Neural crest cell (in vitro differentiated cells): ENCODE data around the gene ANKRD7. TPM values are rescaled to one million over a fixed set of nuclear protein-coding genes. Genes with fewer than 3 reads are reported as not detected.

Experiments used
- DNase-seq: peaks from one replicate; pipeline ENCODE4 v3.0.0; 2021; ENCODE audit warnings: low read depth, mixed read lengths, low spot score
- H3K27ac Mint-ChIP-seq: one replicate; pipeline ENCODE4 v1.8.0; 2021; ENCODE audit warnings: mild to moderate bottlenecking, mixed read lengths; ENCODE audit not compliant: unreplicated experiment
- H3K27me3 Mint-ChIP-seq: 2 replicates; pipeline ENCODE4 v1.8.0; 2021; ENCODE audit warnings: low read depth, mild to moderate bottlenecking, mixed read lengths
- H3K36me3 Mint-ChIP-seq: 2 replicates; pipeline ENCODE4 v1.8.0; 2021; ENCODE audit warnings: low read depth, mild to moderate bottlenecking, mixed read lengths
- H3K4me1 Mint-ChIP-seq: 2 replicates; pipeline ENCODE4 v1.8.0; 2021; ENCODE audit warnings: mixed read lengths
- H3K4me3 Mint-ChIP-seq: one replicate; pipeline ENCODE4 v1.8.0; 2021; ENCODE audit warnings: mild to moderate bottlenecking, mixed read lengths
- H3K9me3 Mint-ChIP-seq: 2 replicates; pipeline ENCODE4 v1.8.0; 2021; ENCODE audit warnings: mixed read lengths
- total RNA-seq: library from RNA; stranded (reverse); gene quantifications from 2 replicates; pipeline ENCODE4 v1.2.1, GENCODE V29; 2021
- TF ChIP-seq, protein P1 (sequence below): fragments of 200-600 bp; sonication (generic); conservative IDR thresholded peaks from 2 replicates; pipeline ENCODE4 v1.5.0; 2021; ENCODE audit warnings: antibody characterized with exemption, mild to moderate bottlenecking

Gene ANKRD7
- total RNA-seq, 1 donor from 2014 or later, result not detected

GRCh38 chr7:118218413-118219156 lies 5.9 kb upstream of the ANKRD7 start:
- H3K4me1 Mint-ChIP-seq, result no peaks in the 10 kb centered on the region
- TF ChIP-seq, protein P1, sequence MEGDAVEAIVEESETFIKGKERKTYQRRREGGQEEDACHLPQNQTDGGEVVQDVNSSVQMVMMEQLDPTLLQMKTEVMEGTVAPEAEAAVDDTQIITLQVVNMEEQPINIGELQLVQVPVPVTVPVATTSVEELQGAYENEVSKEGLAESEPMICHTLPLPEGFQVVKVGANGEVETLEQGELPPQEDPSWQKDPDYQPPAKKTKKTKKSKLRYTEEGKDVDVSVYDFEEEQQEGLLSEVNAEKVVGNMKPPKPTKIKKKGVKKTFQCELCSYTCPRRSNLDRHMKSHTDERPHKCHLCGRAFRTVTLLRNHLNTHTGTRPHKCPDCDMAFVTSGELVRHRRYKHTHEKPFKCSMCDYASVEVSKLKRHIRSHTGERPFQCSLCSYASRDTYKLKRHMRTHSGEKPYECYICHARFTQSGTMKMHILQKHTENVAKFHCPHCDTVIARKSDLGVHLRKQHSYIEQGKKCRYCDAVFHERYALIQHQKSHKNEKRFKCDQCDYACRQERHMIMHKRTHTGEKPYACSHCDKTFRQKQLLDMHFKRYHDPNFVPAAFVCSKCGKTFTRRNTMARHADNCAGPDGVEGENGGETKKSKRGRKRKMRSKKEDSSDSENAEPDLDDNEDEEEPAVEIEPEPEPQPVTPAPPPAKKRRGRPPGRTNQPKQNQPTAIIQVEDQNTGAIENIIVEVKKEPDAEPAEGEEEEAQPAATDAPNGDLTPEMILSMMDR, result no peak
- H3K9me3 Mint-ChIP-seq, result no peaks in the 10 kb centered on the region
- no peak overlapping the region for H3K27ac Mint-ChIP-seq
- no peak overlapping the region for H3K4me3 Mint-ChIP-seq
- H3K27me3 Mint-ChIP-seq, result no peaks in the 10 kb centered on the region
- DNase-seq, result no peak
- no peaks in the 10 kb centered on the region for H3K36me3 Mint-ChIP-seq

- Mint-ChIP-seq H3K4me3 (no peak overlapping the region), H3K4me1 (no peaks in the 10 kb centered on the region), H3K9me3 (no peaks in the 10 kb centered on the region), H3K27ac (no peak overlapping the region), H3K36me3 (no peaks in the 10 kb centered on the region), H3K27me3 (no peaks in the 10 kb centered on the region)
- TF ChIP-seq, protein P1, result no peak
- DNase-seq, result no peak
Observed at GRCh38 chr7:118219157-118219512, 5.4 kb upstream of the ANKRD7 start.

DNA sequence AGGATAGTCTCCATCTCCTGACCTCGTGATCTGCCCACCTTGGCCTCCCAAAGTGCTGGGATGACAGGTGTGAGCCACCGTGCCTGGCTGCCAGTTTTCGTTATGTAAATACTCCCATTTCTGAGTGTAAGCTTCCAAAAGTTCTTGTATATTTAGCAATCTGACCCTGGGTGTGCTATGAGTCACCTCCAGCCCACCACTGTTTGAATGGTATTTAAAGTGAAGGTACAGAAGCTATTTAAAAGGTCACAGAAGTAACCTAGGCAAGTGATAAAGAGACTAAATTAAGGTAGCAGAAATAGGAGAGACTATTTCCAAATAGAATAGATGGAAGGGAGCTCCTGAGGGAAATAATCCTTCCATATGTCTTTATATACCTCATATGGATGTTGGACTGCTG lies 3.9 kb upstream of the ANKRD7 start:
- Mint-ChIP-seq H3K4me3 (no peak overlapping the region), H3K36me3 (no peaks in the 10 kb centered on the region), H3K27me3 (no peaks in the 10 kb centered on the region), H3K4me1 (peaks cover 2% of the 10 kb centered on the region), H3K9me3 (no peaks in the 10 kb centered on the region), H3K27ac (no peak overlapping the region)
- TF ChIP-seq, protein P1, result no peak
- no peak for DNase-seq

GRCh38 chr7:118222591-118222990 lies 1.9 kb upstream of the ANKRD7 start:
- Mint-ChIP-seq H3K27ac (no peak overlapping the region), H3K36me3 (no peaks in the 10 kb centered on the region), H3K27me3 (no peaks in the 10 kb centered on the region), H3K4me1 (peaks cover 5% of the 10 kb centered on the region), H3K4me3 (no peak overlapping the region), H3K9me3 (no peaks in the 10 kb centered on the region)
- DNase-seq, result no peak
- TF ChIP-seq, protein P1, result no peak

DNA sequence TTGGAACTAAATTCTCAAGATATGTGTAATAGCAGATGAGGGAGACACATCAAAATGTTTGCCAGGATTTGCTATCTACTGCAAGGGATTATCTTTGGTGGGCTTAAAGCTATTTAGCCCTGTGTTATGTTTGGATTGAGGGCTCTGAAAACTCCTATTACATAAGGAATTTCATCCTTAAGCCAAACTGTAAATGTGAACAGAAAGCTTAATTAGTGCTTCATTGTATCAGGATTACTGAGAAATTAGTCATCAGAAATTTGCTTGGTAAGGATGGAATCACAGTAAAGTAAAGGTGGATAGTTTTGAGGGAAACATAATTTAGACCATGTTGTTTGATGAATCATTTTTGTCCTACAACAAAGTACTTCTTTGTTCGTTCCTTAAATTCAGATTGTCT lies 8.3 kb downstream of the ANKRD7 start:
- Mint-ChIP-seq H3K27ac (no peak overlapping the region), H3K4me1 (no peaks in the 10 kb centered on the region), H3K9me3 (no peaks in the 10 kb centered on the region), H3K27me3 (no peaks in the 10 kb centered on the region), H3K36me3 (no peaks in the 10 kb centered on the region), H3K4me3 (no peak overlapping the region)
- TF ChIP-seq, protein P1, result no peak
- no peak for DNase-seq
